ENCODE data around the gene IL12RB1. TPM values are rescaled to one million over a fixed set of nuclear protein-coding genes. Genes with fewer than 3 reads are reported as not detected.

IL12RB1 gene
- polyA plus RNA-seq, 1 donor (not counting 4 experiments of a cell fraction or from before 2014, with no cell fraction given) = 0.09 TPM

- Histone ChIP-seq H3K4me1 (ENCODE audit: control insufficient read depth, extremely low read depth, insufficient read depth, low read length) (peaks cover 10% of the 10 kb centered on the region), H3K27me3 (ENCODE audit: control insufficient read depth, extremely low read depth, insufficient read depth, low read length) (no peaks in the 10 kb centered on the region), H3K36me3 (ENCODE audit: control insufficient read depth in 2 of 2, extremely low read depth in 1 of 2, insufficient read depth in 2 of 2, low read length in 2 of 2) (peaks cover 0 to 3% of the 10 kb centered on the region in 2 experiments), H3K4me3 (ENCODE audit: control insufficient read depth in 2 of 3, extremely low read depth in 1 of 3, insufficient read depth in 2 of 3, low read depth in 1 of 3, low read length in 3 of 3) (no peak overlapping the region), H3K4me2 (ENCODE audit: control insufficient read depth, extremely low read depth, insufficient read depth, low read depth, low read length) (no peak overlapping the region), H2AFZ (ENCODE audit: control insufficient read depth, low read length) (no peak overlapping the region), H3K27ac (ENCODE audit: control insufficient read depth, insufficient read depth, low read length) (no peak overlapping the region), H3K9me3 (ENCODE audit: control insufficient read depth, low read depth, low read length) (no peaks in the 10 kb centered on the region), H3K9ac (ENCODE audit: control insufficient read depth, extremely low read depth, insufficient read depth, low read length) (no peak overlapping the region), H3K9me1 (ENCODE audit: control insufficient read depth, extremely low read depth, insufficient read depth, low read length) (no peaks in the 10 kb centered on the region), H4K20me1 (ENCODE audit: control insufficient read depth, extremely low read depth, insufficient read depth, low read length) (no peaks in the 10 kb centered on the region), H3K79me2 (ENCODE audit: control insufficient read depth, insufficient read depth, low read length) (no peaks in the 10 kb centered on the region)
- FAIRE-seq (no peak), DNase-seq (ENCODE audit: low read depth, low spot score) (no peak)
- TF ChIP-seq CTCF (optimal IDR thresholded peaks at IDR 0.05 in 1 of 3, IDR thresholded peaks at IDR 0.05 in 1 of 3, conservative IDR thresholded peaks at IDR 0.05 in 1 of 3; ENCODE audit: extremely low read depth in 1 of 3, insufficient read depth in 2 of 3, low read length in 3 of 3) = no peak
- TF ChIP-seq EZH2 (IDR thresholded peaks at IDR 0.05; ENCODE audit: low read length) = no peak
- dilution Hi-C loops (cut with MboI; ENCODE audit: extremely low pct_ligation_motif_present, low sequenced_read_pairs) = no loop called here
These were observed 36.4 kb upstream of the IL12RB1 start for GRCh38 chr19:18122860-18123795.

- Histone ChIP-seq H3K79me2 (ENCODE audit: control insufficient read depth, insufficient read depth, low read length) (no peaks in the 10 kb centered on the region), H3K9ac (ENCODE audit: control insufficient read depth, extremely low read depth, insufficient read depth, low read length) (no peak overlapping the region), H3K4me2 (ENCODE audit: control insufficient read depth, extremely low read depth, insufficient read depth, low read depth, low read length) (no peak overlapping the region), H2AFZ (ENCODE audit: control insufficient read depth, low read length) (no peak overlapping the region), H3K36me3 (ENCODE audit: control insufficient read depth in 2 of 2, extremely low read depth in 1 of 2, insufficient read depth in 2 of 2, low read length in 2 of 2) (peaks cover 0 to 3% of the 10 kb centered on the region in 2 experiments), H3K4me3 (ENCODE audit: control insufficient read depth in 2 of 3, extremely low read depth in 1 of 3, insufficient read depth in 2 of 3, low read depth in 1 of 3, low read length in 3 of 3) (no peak overlapping the region), H3K27ac (ENCODE audit: control insufficient read depth, insufficient read depth, low read length) (no peak overlapping the region), H3K9me1 (ENCODE audit: control insufficient read depth, extremely low read depth, insufficient read depth, low read length) (no peaks in the 10 kb centered on the region), H3K27me3 (ENCODE audit: control insufficient read depth, extremely low read depth, insufficient read depth, low read length) (no peaks in the 10 kb centered on the region), H3K9me3 (ENCODE audit: control insufficient read depth, low read depth, low read length) (no peaks in the 10 kb centered on the region), H4K20me1 (ENCODE audit: control insufficient read depth, extremely low read depth, insufficient read depth, low read length) (no peaks in the 10 kb centered on the region), H3K4me1 (ENCODE audit: control insufficient read depth, extremely low read depth, insufficient read depth, low read length) (peaks cover 10% of the 10 kb centered on the region)
- no peak for TF ChIP-seq EZH2 (IDR thresholded peaks at IDR 0.05; ENCODE audit: low read length)
- no peak for TF ChIP-seq CTCF (optimal IDR thresholded peaks at IDR 0.05 in 1 of 3, IDR thresholded peaks at IDR 0.05 in 1 of 3, conservative IDR thresholded peaks at IDR 0.05 in 1 of 3; ENCODE audit: extremely low read depth in 1 of 3, insufficient read depth in 2 of 3, low read length in 3 of 3)
- DNase-seq (ENCODE audit: low read depth, low spot score) (no peak), FAIRE-seq (no peak)
- dilution Hi-C loops (cut with MboI; ENCODE audit: extremely low pct_ligation_motif_present, low sequenced_read_pairs) = no loop called here
These were observed 35.7 kb upstream of the IL12RB1 start for GRCh38 chr19:18122424-18122823.

Measured in keratinocyte (primary cell).